DOHH2 (cell line): ENCODE measurements around the gene NRXN3.

Experiments used
- H3F3A ChIP-seq: fragments of 200-600 bp; sonication (generic), shearing (Covaris generic); 2 replicates; pipeline ENCODE4 v1.6.0; 2016; ENCODE audit warnings: antibody characterized with exemption, mild to moderate bottlenecking; ENCODE audit not compliant: control insufficient read depth, insufficient read depth
- H3K27ac ChIP-seq: fragments of 200-600 bp; sonication (generic); 2 replicates; pipeline ENCODE4 v1.5.1; 2014; ENCODE audit warnings: low read depth, mild to moderate bottlenecking, low read length, moderate library complexity
- H3K27me3 ChIP-seq: fragments of 200-600 bp; sonication (generic); 2 replicates; pipeline ENCODE4 v1.6.1; 2014; ENCODE audit warnings: mild to moderate bottlenecking, low read length, mixed read lengths; ENCODE audit not compliant: control insufficient read depth
- H3K36me3 ChIP-seq: fragments of 200-600 bp; sonication (generic); 2 replicates; pipeline ENCODE4 v1.6.1; 2014; ENCODE audit warnings: mild to moderate bottlenecking, low read length, moderate library complexity, mixed read lengths; ENCODE audit not compliant: control insufficient read depth
- H3K4me1 ChIP-seq: fragments of 200-600 bp; sonication (generic); 2 replicates; pipeline ENCODE4 v1.6.1; 2014; ENCODE audit warnings: mild to moderate bottlenecking, low read length, mixed read lengths; ENCODE audit not compliant: control insufficient read depth
- H3K4me2 ChIP-seq: fragments of 200-600 bp; sonication (generic); 2 replicates; pipeline ENCODE4 v1.6.0; 2014; ENCODE audit warnings: mild to moderate bottlenecking, low read length, moderate library complexity
- H3K4me3 ChIP-seq: fragments of 200-600 bp; sonication (generic); 2 replicates; pipeline ENCODE4 v1.5.1; 2014; ENCODE audit warnings: mild to moderate bottlenecking, low read length, mixed read lengths
- H3K79me2 ChIP-seq: fragments of 200-600 bp; sonication (generic); 2 replicates; pipeline ENCODE4 v1.6.1; 2014; ENCODE audit warnings: mild to moderate bottlenecking, low read length, mixed read lengths; ENCODE audit not compliant: control insufficient read depth
- H3K9me2 ChIP-seq: fragments of 200-600 bp; sonication (generic); replicated peaks from 2 replicates; pipeline ENCODE4 v1.6.1; 2014; ENCODE audit warnings: mild to moderate bottlenecking, low read length, mixed read lengths; ENCODE audit not compliant: control insufficient read depth
- H3K9me3 ChIP-seq: fragments of 200-600 bp; sonication (generic); 2 replicates; pipeline ENCODE4 v1.6.1; 2014; ENCODE audit warnings: antibody characterized with exemption, low read length, mixed read lengths; ENCODE audit not compliant: control insufficient read depth, insufficient read depth
- H4K20me1 ChIP-seq: fragments of 200-600 bp; sonication (generic); 2 replicates; pipeline ENCODE4 v1.6.0; 2014; ENCODE audit warnings: low read depth, mild to moderate bottlenecking, antibody characterized with exemption, low read length, moderate library complexity; ENCODE audit not compliant: control insufficient read depth, insufficient read depth
- CTCF ChIP-seq: fragments of 200-600 bp; sonication (generic); IDR thresholded peaks from one replicate; pipeline ENCODE4 v1.5.1; 2014; ENCODE audit warnings: antibody characterized with exemption, mild to moderate bottlenecking, low read depth, low read length; ENCODE audit not compliant: poor library complexity, severe bottlenecking
- EZH2phosphoT487 ChIP-seq: fragments of 200-600 bp; sonication (generic); IDR thresholded peaks from 2 replicates; pipeline ENCODE4 v1.6.1; 2017; ENCODE audit warnings: borderline replicate concordance, mild to moderate bottlenecking, antibody characterized with exemption, low read length, moderate library complexity, mixed read lengths

Gene NRXN3

GRCh38 chr14:79491161-79491560 lies 1321.0 kb downstream of the NRXN3 start:
- H3K9me2 ChIP-seq: no peaks in the 10 kb centered on the region
- no peaks in the 10 kb centered on the region for H3K79me2 ChIP-seq
- no peaks in the 10 kb centered on the region for H3K4me1 ChIP-seq
- no peaks in the 10 kb centered on the region for H3K36me3 ChIP-seq
- no peaks in the 10 kb centered on the region for H4K20me1 ChIP-seq
- H3K9me3 ChIP-seq: no peaks in the 10 kb centered on the region
- H3K4me2 ChIP-seq: no peak overlapping the region
- no peaks in the 10 kb centered on the region for H3K27me3 ChIP-seq
- H3F3A ChIP-seq: no peaks in the 10 kb centered on the region
- H3K4me3 ChIP-seq: no peak overlapping the region
- no peak overlapping the region for H3K27ac ChIP-seq
- no peak for TF ChIP-seq EZH2phosphoT487
- no peak for TF ChIP-seq CTCF

- TF ChIP-seq EZH2phosphoT487: no peak
- TF ChIP-seq CTCF: no peak
Measured at GRCh38 chr14:79493081-79493645, 1323.0 kb downstream of the NRXN3 start.

DNA sequence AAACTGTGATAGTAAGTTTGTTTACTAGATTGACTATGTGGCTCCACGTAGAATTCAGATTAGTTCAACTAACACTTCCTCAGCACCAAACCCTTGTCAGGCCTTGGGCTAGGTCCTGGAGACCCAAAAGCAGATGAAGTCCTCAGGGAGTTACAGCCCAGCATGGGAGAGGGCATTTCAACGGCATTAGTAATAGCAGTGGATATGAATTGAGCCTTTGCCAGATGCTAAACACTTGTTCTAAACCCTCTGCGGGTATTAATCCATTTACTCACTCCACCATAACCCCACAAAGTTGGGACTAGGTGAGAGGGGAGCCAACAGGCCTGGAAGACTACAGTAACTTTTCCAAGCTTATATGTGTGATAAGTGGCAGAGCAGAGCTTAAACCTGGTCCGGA lies 1326.5 kb downstream of the NRXN3 start:
- Histone ChIP-seq H3K79me2 (no peaks in the 10 kb centered on the region), H3K27ac (no peak overlapping the region), H3K9me3 (no peaks in the 10 kb centered on the region), H3K27me3 (no peaks in the 10 kb centered on the region), H3K36me3 (no peaks in the 10 kb centered on the region), H3K4me3 (no peak overlapping the region), H3K4me2 (no peak overlapping the region), H3K9me2 (no peaks in the 10 kb centered on the region), H3K4me1 (no peaks in the 10 kb centered on the region), H4K20me1 (no peaks in the 10 kb centered on the region), H3F3A (no peaks in the 10 kb centered on the region)
- TF ChIP-seq CTCF: no peak
- no peak for TF ChIP-seq EZH2phosphoT487

More at GRCh38 chr14:79493081-79493645, 1323.0 kb downstream of the NRXN3 start:
- Histone ChIP-seq H3K27me3 (no peaks in the 10 kb centered on the region), H3K79me2 (no peaks in the 10 kb centered on the region), H3K4me3 (no peak overlapping the region), H3K9me2 (no peaks in the 10 kb centered on the region), H3K36me3 (no peaks in the 10 kb centered on the region), H4K20me1 (no peaks in the 10 kb centered on the region), H3K9me3 (no peaks in the 10 kb centered on the region), H3K27ac (no peak overlapping the region), H3F3A (no peaks in the 10 kb centered on the region), H3K4me2 (no peak overlapping the region), H3K4me1 (no peaks in the 10 kb centered on the region)

- TF ChIP-seq CTCF (no peak), EZH2phosphoT487 (no peak)
- H3K9me2 ChIP-seq: no peaks in the 10 kb centered on the region
- no peak overlapping the region for H3K4me3 ChIP-seq
- no peak overlapping the region for H3K4me2 ChIP-seq
- no peaks in the 10 kb centered on the region for H3K36me3 ChIP-seq
- H3F3A ChIP-seq: no peaks in the 10 kb centered on the region
- H3K79me2 ChIP-seq: no peaks in the 10 kb centered on the region
- no peaks in the 10 kb centered on the region for H3K4me1 ChIP-seq
- H3K27me3 ChIP-seq: no peaks in the 10 kb centered on the region
- no peaks in the 10 kb centered on the region for H4K20me1 ChIP-seq
- no peak overlapping the region for H3K27ac ChIP-seq
- H3K9me3 ChIP-seq: no peaks in the 10 kb centered on the region
Measured at GRCh38 chr14:79500489-79500888, 1330.3 kb downstream of the NRXN3 start.
